ENCODE data around the gene PGAP6.

GRCh38 chr16:363110-363765 lies 18.5 kb downstream of the PGAP6 start:
- TF ChIP-seq CTCF (IDR thresholded peaks at IDR 0.05 in 8 of 11, conservative IDR thresholded peaks at IDR 0.05 in 3 of 11): no peak
- no peak for TF ChIP-seq POLR2A (IDR thresholded peaks at IDR 0.05)
- TF ChIP-seq POLR2AphosphoS5 (IDR thresholded peaks at IDR 0.05): no peak
